SH-SY5Y (cell line): ENCODE measurements around the gene NFATC4.

Experiments used
- GATA2 ChIP-seq: IDR thresholded peaks from 2 replicates; pipeline ENCODE4 v1.6.1; 2011; ENCODE audit warnings: mild to moderate bottlenecking, low read depth, low read length
- GATA3 ChIP-seq: IDR thresholded peaks from 2 replicates; pipeline ENCODE4 v1.6.1; 2011; ENCODE audit warnings: low read depth, mild to moderate bottlenecking, low read length, moderate library complexity

DNA sequence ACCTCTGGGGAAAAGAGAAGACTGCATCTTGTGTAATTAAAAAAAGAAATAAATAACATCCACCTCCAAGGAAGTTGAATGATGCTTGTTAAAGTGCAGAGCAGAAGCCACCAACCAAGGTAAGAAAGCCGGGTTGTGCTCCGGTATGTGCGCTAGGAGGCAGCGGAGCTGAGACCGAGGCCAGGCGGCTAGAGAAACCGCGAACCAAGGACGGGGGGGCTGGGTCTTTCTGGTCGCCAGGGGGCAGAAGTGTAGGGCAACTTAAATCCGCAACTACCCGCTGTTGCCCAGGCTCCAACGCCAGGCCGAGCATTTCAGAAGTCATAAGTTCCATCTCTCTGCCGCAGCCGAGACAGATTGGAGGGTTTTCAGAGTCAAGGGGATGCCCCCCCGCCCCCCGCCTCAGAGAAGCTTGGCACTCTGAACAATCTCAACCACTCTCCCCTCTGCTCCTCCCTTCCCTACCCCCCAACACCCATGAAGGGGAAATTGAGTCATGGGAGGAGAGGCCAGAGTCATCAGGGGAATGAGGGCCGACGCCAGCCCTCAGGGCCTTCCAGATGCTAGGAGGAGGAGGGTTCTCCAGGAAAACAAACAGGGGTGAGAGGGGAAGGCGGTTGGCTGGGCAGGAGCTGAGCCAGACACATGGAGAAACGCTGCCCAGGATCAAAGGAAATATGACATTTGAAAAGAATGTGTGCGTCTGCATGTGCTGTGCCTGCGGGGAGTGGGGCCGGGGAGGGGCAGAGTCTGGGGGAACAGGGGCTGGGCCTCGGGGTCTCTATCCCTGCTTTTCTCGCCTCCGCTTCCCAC lies 2.2 kb upstream of the NFATC4 start:
- TF ChIP-seq GATA2 (no peak), GATA3 (no peak)
